Right ventricle myocardium superior (tissue), 1 donor: Measurements from ENCODE around the gene CCDC60. TPM values are rescaled to one million over a fixed set of nuclear protein-coding genes. Genes with fewer than 3 reads are reported as not detected.

Experiments
- ATAC-seq: fragments of 200-7000 bp; cut with Tn5 transposase; one replicate; pipeline ENCODE4 v1.9.1; 2020; ENCODE audit warnings: mild to moderate bottlenecking; ENCODE audit not compliant: poor library complexity
- DNase-seq: peaks from one replicate; pipeline ENCODE4 v3.0.0-alpha.2; 2020
- intact Hi-C: fragments of 100-400 bp; cut with DNase I; formaldehyde crosslinking; loops from one replicate; pipeline ENCODE4 v1.11.2; 2022
- total RNA-seq: library from RNA; stranded (reverse); fragmentation: NEBNext Ultra II Directional; extraction: Animal tissue kit (Norgen Biotek cat#: 25700); gene quantifications from one replicate; pipeline ENCODE4 v1.2.1, GENCODE V29; 2021
- donor health status: DM: no; HTN: yes; CAD: no; lungs with severe emphysema.

The CCDC60 gene
- total RNA-seq, 1 donor from 2014 or later, result not detected

- DNase-seq (no peak), ATAC-seq (no peak)
- intact Hi-C loops, result no loop called here
Observed at GRCh38 chr12:119475650-119476049, 141.1 kb downstream of the CCDC60 start.

- ATAC-seq (no peak), DNase-seq (no peak)
- intact Hi-C loops, result no loop called here
Observed at GRCh38 chr12:119476951-119477350, 142.4 kb downstream of the CCDC60 start.

GRCh38 chr12:119479121-119479561 is 144.6 kb downstream of the CCDC60 start:
- ATAC-seq, result peak; percentile 61
- intact Hi-C loops, result no loop called here
- DNase-seq, result no peak

GRCh38 chr12:119480551-119480950 is 146.0 kb downstream of the CCDC60 start:
- no peak for ATAC-seq
- intact Hi-C loops, result no loop called here

GRCh38 chr12:119486599-119487154 is 152.1 kb downstream of the CCDC60 start:
- intact Hi-C loops, result no loop called here
- no peak for DNase-seq
- ATAC-seq, result no peak

More at GRCh38 chr12:119480551-119480950, 146.0 kb downstream of the CCDC60 start:
- no peak for DNase-seq

- no peak for ATAC-seq
- no peak for DNase-seq
- intact Hi-C loops, result no loop called here
Observed at GRCh38 chr12:119491814-119492213, 157.3 kb downstream of the CCDC60 start.

- ATAC-seq (no peak), DNase-seq (no peak)
- intact Hi-C loops, result no loop called here
Observed at GRCh38 chr12:119500209-119500608, 165.7 kb downstream of the CCDC60 start.

- intact Hi-C loops, result no loop called here
- DNase-seq (no peak), ATAC-seq (no peak)
Observed at GRCh38 chr12:119501052-119501451, 166.5 kb downstream of the CCDC60 start.

- intact Hi-C loops, result no loop called here
- ATAC-seq (no peak), DNase-seq (no peak)
Observed at GRCh38 chr12:119505001-119505400, 170.5 kb downstream of the CCDC60 start.

- intact Hi-C loops, result no loop called here
- DNase-seq (no peak), ATAC-seq (no peak)
Observed at GRCh38 chr12:119512772-119513497, 178.4 kb downstream of the CCDC60 start.

GRCh38 chr12:119528241-119528640 is 193.7 kb downstream of the CCDC60 start:
- ATAC-seq (no peak), DNase-seq (no peak)
- intact Hi-C loops, result no loop called here

GRCh38 chr12:119540476-119540875 is 205.9 kb downstream of the CCDC60 start:
- DNase-seq (no peak), ATAC-seq (no peak)
- intact Hi-C loops, result loop anchor here (10.0 kb wide), 1 partner anchor 426 kb away; no protein-coding TSS in a partner anchor

- intact Hi-C loops, result loop anchor here (5.0 to 10.0 kb wide), 2 partner anchors 103 to 430 kb away; no protein-coding TSS in a partner anchor
- DNase-seq (peak; percentile 57), ATAC-seq (peak; percentile 67)
Observed at GRCh38 chr12:119544765-119545625, 210.5 kb downstream of the CCDC60 start.

GRCh38 chr12:119546340-119546739 is 211.8 kb downstream of the CCDC60 start:
- no peak for ATAC-seq
- DNase-seq, result no peak
- intact Hi-C loops, result loop anchor here (5.0 to 10.0 kb wide), 2 partner anchors 104 to 432 kb away; no protein-coding TSS in a partner anchor

- ATAC-seq, result no peak
- DNase-seq, result no peak
- intact Hi-C loops, result loop anchor here (5.0 to 10.0 kb wide), 2 partner anchors 105 to 432 kb away; no protein-coding TSS in a partner anchor
Observed at GRCh38 chr12:119547001-119547400, 212.5 kb downstream of the CCDC60 start.

GRCh38 chr12:119556854-119557253 is 222.3 kb downstream of the CCDC60 start:
- DNase-seq (no peak), ATAC-seq (no peak)
- intact Hi-C loops, result no loop called here

- no peak for DNase-seq
- intact Hi-C loops, result no loop called here
- ATAC-seq, result no peak
Observed at GRCh38 chr12:119565404-119565803, 230.9 kb downstream of the CCDC60 start.

GRCh38 chr12:119570771-119571170 is 236.2 kb downstream of the CCDC60 start:
- intact Hi-C loops, result no loop called here
- no peak for DNase-seq
- no peak for ATAC-seq

- DNase-seq (no peak), ATAC-seq (no peak)
- intact Hi-C loops, result no loop called here
Observed at GRCh38 chr12:119573086-119573485, 238.6 kb downstream of the CCDC60 start.
